ENCODE data around the gene ARMC9. TPM values are rescaled to one million over a fixed set of nuclear protein-coding genes. Genes with fewer than 3 reads are reported as not detected.

The ARMC9 gene
- total and polyA plus RNA-seq, 8 donors: 4.5 to 114 (median 11.0) TPM

DNA sequence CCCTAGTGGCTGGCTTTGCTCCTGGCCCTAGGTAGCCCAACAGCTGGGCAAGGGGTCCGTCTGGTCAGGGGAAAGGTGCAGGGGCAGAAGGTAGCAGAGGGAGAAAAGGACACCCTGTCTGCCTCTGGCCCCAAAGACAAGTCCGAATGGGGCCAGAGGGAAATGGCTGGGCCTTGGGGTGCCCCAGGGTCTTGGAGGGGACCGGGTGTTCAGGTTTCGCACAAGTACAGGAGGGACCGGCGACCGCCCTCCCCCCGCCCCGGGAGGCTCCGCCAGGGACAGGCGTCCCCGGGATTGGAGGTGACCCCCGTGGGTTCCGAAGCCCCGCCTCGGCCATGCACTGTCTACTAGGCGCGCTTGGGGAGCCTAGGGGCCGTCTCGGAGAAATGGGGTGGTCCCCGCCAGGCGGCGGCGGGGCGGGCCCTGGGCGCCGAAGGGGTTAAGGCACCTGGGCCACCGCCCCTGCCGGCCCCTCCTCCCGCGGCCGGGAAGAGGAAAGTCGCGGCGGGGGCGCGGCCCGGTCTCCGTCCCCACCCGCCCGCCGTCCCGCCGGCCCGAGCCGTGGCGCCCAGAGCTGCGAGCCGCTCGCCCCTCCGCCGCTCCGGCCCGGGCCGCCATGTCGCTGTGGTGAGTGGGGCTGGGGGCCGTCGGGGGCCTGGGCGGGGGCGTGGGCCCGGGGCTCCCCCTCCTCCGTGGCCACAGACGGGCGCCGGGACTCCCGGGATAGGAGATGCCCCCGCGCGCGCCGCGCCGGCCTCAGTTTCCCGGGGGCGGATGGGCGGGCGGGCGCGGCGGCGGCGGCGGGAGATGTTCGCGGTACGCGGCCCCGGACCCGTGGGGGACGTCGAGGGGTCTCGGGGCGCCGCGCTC, 197.0 kb downstream of the ARMC9 start, which contains the start of gene B3GNT7:
Gene B3GNT7, plus strand, starts transcription at position 523 of the 870 bp plus-strand sequence. Its CDS starts 94 bp downstream, at position 617.
- intact Hi-C loops (cut with DNase I; ENCODE audit: low total_unique reads): loop anchor here (5.0 kb wide), 1 partner anchor 98 kb away; no protein-coding TSS in a partner anchor
- no peak for TF ChIP-seq POLR2A (IDR thresholded peaks at IDR 0.05)
- TF ChIP-seq, protein P1, sequence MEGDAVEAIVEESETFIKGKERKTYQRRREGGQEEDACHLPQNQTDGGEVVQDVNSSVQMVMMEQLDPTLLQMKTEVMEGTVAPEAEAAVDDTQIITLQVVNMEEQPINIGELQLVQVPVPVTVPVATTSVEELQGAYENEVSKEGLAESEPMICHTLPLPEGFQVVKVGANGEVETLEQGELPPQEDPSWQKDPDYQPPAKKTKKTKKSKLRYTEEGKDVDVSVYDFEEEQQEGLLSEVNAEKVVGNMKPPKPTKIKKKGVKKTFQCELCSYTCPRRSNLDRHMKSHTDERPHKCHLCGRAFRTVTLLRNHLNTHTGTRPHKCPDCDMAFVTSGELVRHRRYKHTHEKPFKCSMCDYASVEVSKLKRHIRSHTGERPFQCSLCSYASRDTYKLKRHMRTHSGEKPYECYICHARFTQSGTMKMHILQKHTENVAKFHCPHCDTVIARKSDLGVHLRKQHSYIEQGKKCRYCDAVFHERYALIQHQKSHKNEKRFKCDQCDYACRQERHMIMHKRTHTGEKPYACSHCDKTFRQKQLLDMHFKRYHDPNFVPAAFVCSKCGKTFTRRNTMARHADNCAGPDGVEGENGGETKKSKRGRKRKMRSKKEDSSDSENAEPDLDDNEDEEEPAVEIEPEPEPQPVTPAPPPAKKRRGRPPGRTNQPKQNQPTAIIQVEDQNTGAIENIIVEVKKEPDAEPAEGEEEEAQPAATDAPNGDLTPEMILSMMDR (IDR thresholded peaks at IDR 0.05): peak in 1 of 7 experiments; percentile 15
- Histone ChIP-seq H3K36me3 (peaks cover 0 to 21% (median 15%) of the 10 kb centered on the region in 4 donors), H3K9me3 (no peaks in the 10 kb centered on the region), H3K27ac (peak within 1 kb of the TSS; percentile 50 to 90 (median 77)), H3K4me3 (peak within 1 kb of the TSS; percentile 55 to 73 (median 64)), H3K27me3 (peaks cover 0 to 42% (median 19%) of the 10 kb centered on the region in 3 donors), H3K4me1 (peaks cover 26 to 52% (median 39%) of the 10 kb centered on the region in 4 donors)
- WGBS, 5 donors: 3 to 39% (median 7%) methylated on average over 3 to 95 of the region's 95 CpGs
- DNase-seq: peak; percentile 57 to 77

DNA sequence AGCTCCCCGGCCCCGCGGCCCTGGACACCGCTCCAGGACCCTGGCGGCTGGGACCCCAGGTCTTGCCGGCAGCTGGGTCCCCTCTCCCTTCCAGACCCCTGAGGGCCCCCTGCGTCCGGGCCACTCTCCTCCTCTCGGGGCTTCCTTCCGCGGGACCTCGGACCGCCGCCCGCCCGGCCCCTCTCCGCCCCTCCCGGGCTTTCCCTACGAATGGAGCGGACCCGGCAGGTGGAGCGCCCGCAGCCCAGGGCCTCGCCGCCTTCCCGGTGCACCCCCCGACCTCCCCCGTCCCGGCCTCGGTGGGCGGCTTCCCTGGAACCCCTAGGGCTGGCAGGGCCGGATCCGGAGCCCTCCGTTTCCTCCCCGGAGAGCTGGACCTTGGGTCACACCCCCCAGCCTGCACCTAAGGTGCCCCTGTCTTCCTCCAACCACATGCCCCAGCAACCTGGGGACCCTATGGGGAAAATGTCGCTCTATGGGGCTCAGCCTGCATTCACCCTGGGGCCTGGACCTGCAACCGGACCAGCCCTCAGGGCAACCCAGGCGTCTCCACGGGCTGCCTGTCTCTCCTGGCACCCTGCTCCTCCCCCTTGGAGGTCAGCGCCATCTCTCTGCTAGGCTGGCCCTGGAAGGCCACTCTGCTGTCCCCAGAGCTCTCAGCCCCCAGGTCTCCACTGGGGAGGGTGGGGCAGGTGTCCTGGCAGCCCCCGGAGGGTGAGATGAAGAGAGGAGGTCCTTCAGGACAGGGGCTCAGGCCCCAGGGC, 197.8 kb downstream of the ARMC9 start:
- Histone ChIP-seq H3K36me3 (peaks cover 0 to 21% (median 15%) of the 10 kb centered on the region in 4 donors), H3K4me3 (peak overlapping the region; percentile 55 to 73 (median 64)), H3K4me1 (peaks cover 31 to 60% (median 41%) of the 10 kb centered on the region in 4 donors), H3K9me3 (no peaks in the 10 kb centered on the region), H3K27me3 (peaks cover 0 to 42% (median 19%) of the 10 kb centered on the region in 3 donors), H3K27ac (peak overlapping the region; percentile 16 to 90 (median 77))
- intact Hi-C loops (cut with DNase I; ENCODE audit: low total_unique reads): loop anchor here (5.0 kb wide), 1 partner anchor 99 kb away; no protein-coding TSS in a partner anchor
- WGBS, 5 donors: 8 to 23% (median 11%) methylated on average over 12 to 41 of the region's 41 CpGs
- DNase-seq: no peak
- no peak for TF ChIP-seq EP300 (IDR thresholded peaks at IDR 0.05)

DNA sequence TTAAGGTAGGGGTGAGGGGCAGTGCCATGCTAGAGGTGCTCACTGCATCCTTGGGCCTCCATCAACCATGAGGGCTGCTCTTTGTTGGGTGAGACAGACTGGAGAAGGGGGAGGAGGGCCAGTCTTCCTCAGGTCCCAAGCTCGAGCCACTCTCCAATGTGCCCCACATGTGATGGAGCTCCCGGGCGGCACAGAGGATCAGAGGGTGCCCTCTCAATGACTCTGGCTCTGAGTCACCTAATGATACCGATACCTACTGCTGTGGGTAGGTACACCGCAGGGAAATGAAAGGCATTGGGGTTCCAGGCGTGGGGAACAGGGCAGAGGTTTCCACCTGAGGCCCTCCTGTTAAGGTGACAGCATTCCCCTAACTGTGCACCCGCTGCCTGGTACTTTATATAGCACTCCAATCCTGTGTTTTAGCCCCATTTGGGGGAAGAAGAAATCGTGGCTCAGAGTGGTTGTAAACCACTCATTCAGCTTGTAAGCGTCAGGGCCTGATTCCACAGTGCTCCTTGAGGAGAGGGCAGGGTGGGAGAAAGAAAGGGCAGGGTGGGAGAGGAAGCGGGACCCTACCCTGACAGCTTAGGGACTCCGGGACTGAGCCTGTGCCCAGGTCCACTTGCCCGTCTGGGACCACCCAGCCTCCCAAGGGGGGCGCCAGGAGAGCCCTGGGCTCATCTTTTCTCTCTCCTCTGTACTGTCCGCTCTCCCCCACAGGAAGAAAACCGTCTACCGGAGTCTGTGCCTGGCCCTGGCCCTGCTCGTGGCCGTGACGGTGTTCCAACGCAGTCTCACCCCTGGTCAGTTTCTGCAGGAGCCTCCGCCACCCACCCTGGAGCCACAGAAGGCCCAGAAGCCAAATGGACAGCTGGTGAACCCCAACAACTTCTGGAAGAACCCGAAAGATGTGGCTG, 198.8 kb downstream of the ARMC9 start:
- Histone ChIP-seq H3K4me1 (peaks cover 31 to 61% (median 41%) of the 10 kb centered on the region in 4 donors), H3K9me3 (no peaks in the 10 kb centered on the region), H3K27me3 (peaks cover 0 to 42% (median 19%) of the 10 kb centered on the region in 3 donors), H3K4me3 (peak overlapping the region in 3 of 4 donors; percentile 59 to 73 (median 69)), H3K36me3 (peaks cover 0 to 21% (median 15%) of the 10 kb centered on the region in 4 donors), H3K27ac (peak overlapping the region; percentile 16 to 90 (median 77))
- DNase-seq: peak in 1 of 2 donors; percentile 2
- TF ChIP-seq POLR2A (IDR thresholded peaks at IDR 0.05) (no peak), POLR2AphosphoS5 (IDR thresholded peaks at IDR 0.05) (no peak), EP300 (IDR thresholded peaks at IDR 0.05) (no peak)
- TF ChIP-seq, protein P1 (IDR thresholded peaks at IDR 0.05): no peak
- intact Hi-C loops (cut with DNase I; ENCODE audit: low total_unique reads): loop anchor here (5.0 kb wide), 1 partner anchor 100 kb away; no protein-coding TSS in a partner anchor
- 87 to 92% (median 89%) methylated on average over 14 to 22 of the region's 22 CpGs for WGBS, 5 donors

DNA sequence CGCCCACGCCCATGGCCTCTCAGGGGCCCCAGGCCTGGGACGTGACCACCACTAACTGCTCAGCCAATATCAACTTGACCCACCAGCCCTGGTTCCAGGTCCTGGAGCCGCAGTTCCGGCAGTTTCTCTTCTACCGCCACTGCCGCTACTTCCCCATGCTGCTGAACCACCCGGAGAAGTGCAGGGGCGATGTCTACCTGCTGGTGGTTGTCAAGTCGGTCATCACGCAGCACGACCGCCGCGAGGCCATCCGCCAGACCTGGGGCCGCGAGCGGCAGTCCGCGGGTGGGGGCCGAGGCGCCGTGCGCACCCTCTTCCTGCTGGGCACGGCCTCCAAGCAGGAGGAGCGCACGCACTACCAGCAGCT, 199.5 kb downstream of the ARMC9 start:
- Histone ChIP-seq H3K27me3 (peaks cover 0 to 37% (median 19%) of the 10 kb centered on the region in 3 donors), H3K9me3 (no peaks in the 10 kb centered on the region), H3K4me1 (peaks cover 31 to 61% (median 41%) of the 10 kb centered on the region in 4 donors), H3K27ac (no peak overlapping the region), H3K4me3 (peak overlapping the region in 1 of 4 donors; percentile 69), H3K36me3 (peaks cover 0 to 21% (median 15%) of the 10 kb centered on the region in 4 donors)
- DNase-seq: peak in 1 of 2 donors; percentile 5
- TF ChIP-seq POLR2A (IDR thresholded peaks at IDR 0.05) (no peak), EP300 (IDR thresholded peaks at IDR 0.05) (no peak)
- intact Hi-C loops (cut with DNase I; ENCODE audit: low total_unique reads): loop anchor here (5.0 kb wide), 1 partner anchor 101 kb away; no protein-coding TSS in a partner anchor
- WGBS, 5 donors: 97 to 100% (median 98%) methylated on average over 22 to 28 of the region's 28 CpGs
